CD4-positive, alpha-beta T cell treated with Interferon alpha-2 for 1 hour (primary cell): ENCODE measurements around the gene MBD5.

Experiments
- DNase-seq, 2 donors: peaks; one replicate each; pipeline ENCODE4 v3.0.0-alpha.2; 2020 to 2022

Gene MBD5

GRCh38 chr2:148026573-148026972 lies 5.7 kb downstream of the MBD5 start:
- DNase-seq: no peak

GRCh38 chr2:148027822-148028221 lies 6.9 kb downstream of the MBD5 start:
- no peak for DNase-seq

GRCh38 chr2:148028781-148029180 lies 7.9 kb downstream of the MBD5 start:
- DNase-seq: no peak

- no peak for DNase-seq
These were observed 10.3 kb downstream of the MBD5 start for GRCh38 chr2:148031152-148031551.

GRCh38 chr2:148032215-148032614 lies 11.3 kb downstream of the MBD5 start:
- DNase-seq: no peak

- DNase-seq: no peak
These were observed 18.9 kb downstream of the MBD5 start for GRCh38 chr2:148039783-148040182.

GRCh38 chr2:148042219-148042618 lies 21.3 kb downstream of the MBD5 start:
- DNase-seq: no peak

GRCh38 chr2:148044322-148044721 lies 23.4 kb downstream of the MBD5 start:
- DNase-seq: no peak

GRCh38 chr2:148046802-148047201 lies 25.9 kb downstream of the MBD5 start:
- no peak for DNase-seq

- no peak for DNase-seq
These were observed 27.8 kb downstream of the MBD5 start for GRCh38 chr2:148048475-148049221.

- DNase-seq: no peak
These were observed 28.4 kb downstream of the MBD5 start for GRCh38 chr2:148049284-148049683.

- DNase-seq: no peak
These were observed 31.8 kb downstream of the MBD5 start for GRCh38 chr2:148052687-148053086.

GRCh38 chr2:148058641-148059040 lies 37.8 kb downstream of the MBD5 start:
- DNase-seq: no peak

- no peak for DNase-seq
These were observed 42.7 kb downstream of the MBD5 start for GRCh38 chr2:148063633-148064032.

- DNase-seq: no peak
These were observed 45.0 kb downstream of the MBD5 start for GRCh38 chr2:148065936-148066335.

GRCh38 chr2:148067801-148068200 lies 46.9 kb downstream of the MBD5 start:
- DNase-seq: no peak

GRCh38 chr2:148071351-148071750 lies 50.5 kb downstream of the MBD5 start:
- no peak for DNase-seq

- no peak for DNase-seq
These were observed 75.1 kb downstream of the MBD5 start for GRCh38 chr2:148096012-148096411.

GRCh38 chr2:148102641-148103040 lies 81.8 kb downstream of the MBD5 start:
- DNase-seq: no peak

GRCh38 chr2:148103946-148104345 lies 83.1 kb downstream of the MBD5 start:
- no peak for DNase-seq

- no peak for DNase-seq
These were observed 85.4 kb downstream of the MBD5 start for GRCh38 chr2:148106331-148106730.

- DNase-seq: no peak
These were observed 87.5 kb downstream of the MBD5 start for GRCh38 chr2:148108385-148108784.

GRCh38 chr2:148110184-148110583 lies 89.3 kb downstream of the MBD5 start:
- no peak for DNase-seq

GRCh38 chr2:148122788-148123187 lies 101.9 kb downstream of the MBD5 start:
- no peak for DNase-seq

- no peak for DNase-seq
These were observed 103.4 kb downstream of the MBD5 start for GRCh38 chr2:148124271-148124670.
